VCaP (cell line): Measurements from ENCODE around the gene SLC46A3.
"Not testable (repeated sequence)": the region's sequence is repeated elsewhere in the genome, so short reads cannot be mapped to it uniquely, and the experiment has no call there.

Experiments
- H3K27ac ChIP-seq: fragments of 450-650 bp; 2 replicates; pipeline ENCODE4 v1.5.1; 2017
- CTCF ChIP-seq: fragments of 450-650 bp; conservative IDR thresholded peaks from 2 replicates; pipeline ENCODE4 v1.5.1; 2017; ENCODE audit warnings: mild to moderate bottlenecking, moderate library complexity

Gene SLC46A3

GRCh38 chr13:28699246-28699645 lies 19.5 kb downstream of the SLC46A3 start:
- no peak for TF ChIP-seq CTCF
- no peak overlapping the region for H3K27ac ChIP-seq

GRCh38 chr13:28697441-28697840 lies 21.3 kb downstream of the SLC46A3 start:
- no peak for TF ChIP-seq CTCF
- no peak overlapping the region for H3K27ac ChIP-seq

GRCh38 chr13:28693605-28694491 lies 24.9 kb downstream of the SLC46A3 start:
- H3K27ac ChIP-seq = not testable (repeated sequence)

GRCh38 chr13:28685892-28686291 lies 32.9 kb downstream of the SLC46A3 start:
- no peak overlapping the region for H3K27ac ChIP-seq
- TF ChIP-seq CTCF = no peak

- H3K27ac ChIP-seq = no peak overlapping the region
- no peak for TF ChIP-seq CTCF
These were observed 33.7 kb downstream of the SLC46A3 start for GRCh38 chr13:28685114-28685513.

GRCh38 chr13:28684257-28684656 lies 34.5 kb downstream of the SLC46A3 start:
- TF ChIP-seq CTCF = no peak
- H3K27ac ChIP-seq = no peak overlapping the region

- not testable (repeated sequence) for H3K27ac ChIP-seq
These were observed 35.6 kb downstream of the SLC46A3 start for GRCh38 chr13:28683169-28683568.

GRCh38 chr13:28680541-28680940 lies 38.2 kb downstream of the SLC46A3 start:
- no peak overlapping the region for H3K27ac ChIP-seq
- no peak for TF ChIP-seq CTCF

- TF ChIP-seq CTCF = peak; percentile 62
- no peak overlapping the region for H3K27ac ChIP-seq
These were observed 39.1 kb downstream of the SLC46A3 start for GRCh38 chr13:28679628-28680027.
